HG03108 (cell line): ENCODE results near the gene MYO1C.
"Not testable (repeated sequence)": the region's sequence is repeated elsewhere in the genome, so short reads cannot be mapped to it uniquely, and the experiment has no call there.

Experiments used
- ATAC-seq: cut with Tn5 transposase; IDR thresholded peaks from one replicate; pipeline ENCODE4 v1.9.1; 2021; ENCODE audit warnings: moderate library complexity; ENCODE audit not compliant: unreplicated experiment

The MYO1C gene

DNA sequence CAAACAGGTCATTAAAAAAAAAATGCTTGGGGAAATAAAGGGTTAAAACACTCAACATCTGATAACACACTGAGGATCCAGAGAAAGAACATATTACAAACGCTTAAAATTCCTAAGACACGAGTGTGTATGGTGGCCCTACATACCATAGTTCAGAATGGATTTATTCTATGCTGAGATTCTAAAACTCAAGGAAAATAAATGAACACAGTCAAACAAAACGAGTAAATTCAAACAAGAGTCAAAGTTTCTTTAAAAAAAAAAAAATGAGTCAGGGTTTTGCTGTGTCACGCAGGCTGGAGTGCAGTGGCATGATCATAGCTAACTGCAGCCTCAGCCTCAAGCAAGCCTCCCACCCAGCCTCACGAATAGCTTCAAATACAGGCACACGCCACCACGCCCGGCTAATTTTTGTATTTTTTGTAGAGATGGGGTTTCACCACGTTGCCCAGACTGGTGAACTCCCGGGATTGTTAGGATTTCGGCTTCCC, 53.8 kb downstream of the MYO1C start:
- ATAC-seq, result no peak

DNA sequence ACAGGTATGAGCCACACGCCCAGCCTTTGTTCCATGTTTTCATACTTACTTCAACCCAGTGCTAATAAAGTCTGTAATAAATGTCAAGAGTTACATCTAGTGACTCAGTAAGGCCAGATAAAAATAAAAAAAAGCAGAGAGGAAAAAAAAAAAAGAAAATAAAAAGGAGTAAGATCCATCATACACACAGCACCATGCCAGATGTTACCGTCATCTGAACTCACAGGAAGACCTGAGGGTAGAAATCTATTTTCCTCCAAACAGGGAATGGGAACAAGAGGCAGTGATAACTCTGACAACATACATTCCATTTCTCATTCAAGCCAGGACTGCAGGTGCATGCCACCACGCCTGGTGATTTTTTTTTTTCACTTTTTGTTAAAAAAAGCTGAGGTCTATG, 57.2 kb downstream of the MYO1C start:
- ATAC-seq, result no peak

DNA sequence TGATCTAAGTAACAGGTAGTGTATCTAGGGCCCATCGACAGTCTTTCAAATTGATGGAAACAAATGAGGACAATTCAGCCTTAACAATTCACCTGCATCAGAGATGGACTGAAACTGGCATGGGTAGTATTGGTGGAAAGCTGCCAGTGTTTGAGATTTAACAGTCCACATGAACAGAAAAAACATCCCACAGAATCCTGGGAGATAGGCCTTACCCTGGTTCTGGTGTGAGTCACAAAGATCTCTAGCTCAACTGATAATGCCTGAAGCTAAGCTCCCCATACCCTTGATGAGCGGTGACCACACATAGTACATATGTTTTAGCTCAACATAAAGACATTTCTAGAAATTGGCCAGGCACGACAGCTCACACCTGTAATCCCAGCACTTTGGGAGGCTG, 58.3 kb downstream of the MYO1C start:
- ATAC-seq, result no peak

DNA sequence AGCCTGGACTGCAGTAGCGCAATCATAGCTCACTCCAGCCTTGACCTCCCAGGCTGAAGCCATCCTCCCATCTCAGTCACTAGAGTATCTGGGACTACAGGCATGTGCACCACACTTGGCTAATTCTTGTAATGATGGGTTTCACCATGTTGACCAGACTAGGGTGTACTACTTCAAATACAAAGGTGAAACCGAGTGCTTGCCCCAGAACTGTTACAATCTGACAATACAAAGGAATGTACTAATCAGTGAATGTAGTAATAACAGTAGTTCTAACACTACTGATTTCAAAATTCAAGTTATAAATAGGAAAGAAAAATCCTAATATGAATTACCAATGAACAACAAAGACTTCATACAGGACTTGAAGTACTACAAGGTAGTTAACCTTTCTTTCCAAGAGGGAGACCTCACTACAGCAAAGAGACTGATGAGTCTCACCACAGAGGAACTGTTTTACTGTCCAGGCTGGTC, 60.8 kb downstream of the MYO1C start:
- no peak for ATAC-seq

DNA sequence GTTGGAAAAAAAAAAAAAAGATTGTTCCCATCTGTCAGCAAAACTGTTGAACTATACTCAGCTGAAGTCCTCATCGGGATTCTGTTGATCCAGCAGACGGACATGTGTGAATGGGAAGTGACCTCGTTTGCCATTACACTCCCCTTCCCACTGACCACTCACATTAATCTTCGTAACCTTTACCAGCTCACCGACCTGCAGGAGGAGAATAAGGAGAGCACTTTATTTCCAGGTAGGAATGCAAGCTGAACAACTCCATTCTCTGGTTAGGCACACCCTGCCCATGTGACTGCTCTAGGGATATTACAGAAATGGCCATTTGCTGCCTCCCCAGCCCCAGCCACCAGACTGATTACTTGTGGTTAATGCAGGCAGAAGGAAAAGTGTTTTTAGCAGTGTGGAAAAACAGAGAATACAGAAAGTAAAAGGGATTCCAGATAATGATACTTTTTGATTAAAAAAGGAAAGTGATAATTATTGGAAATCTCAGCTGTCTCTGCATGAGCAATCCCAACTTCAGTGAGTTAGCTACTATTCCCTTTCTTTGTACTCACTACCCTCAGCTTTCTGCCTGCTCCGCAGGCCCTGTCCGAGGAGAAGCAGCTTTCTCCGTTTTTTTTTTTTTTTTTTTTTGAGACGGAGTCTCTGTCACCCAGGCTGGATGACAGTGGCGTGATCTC, 68.9 kb downstream of the MYO1C start:
- ATAC-seq, result no peak

DNA sequence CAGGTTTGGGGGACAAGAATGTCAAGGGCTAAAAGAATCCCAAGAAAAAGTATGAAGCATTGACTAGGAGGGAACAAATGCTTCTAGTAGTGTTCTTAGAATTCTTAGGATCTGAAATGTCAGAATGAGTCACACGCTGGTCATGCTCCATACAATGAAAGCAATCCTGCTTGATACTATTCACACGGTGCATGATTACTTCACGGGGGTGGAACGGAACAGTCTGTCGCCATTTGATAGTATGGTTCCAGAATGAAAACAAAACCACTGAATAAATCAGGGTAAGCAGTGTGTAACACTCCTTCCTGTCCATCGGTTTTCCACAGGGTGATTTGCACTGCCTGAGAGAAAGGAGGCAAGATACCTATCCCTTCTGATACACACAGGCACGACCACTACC, 69.6 kb downstream of the MYO1C start:
- no peak for ATAC-seq

DNA sequence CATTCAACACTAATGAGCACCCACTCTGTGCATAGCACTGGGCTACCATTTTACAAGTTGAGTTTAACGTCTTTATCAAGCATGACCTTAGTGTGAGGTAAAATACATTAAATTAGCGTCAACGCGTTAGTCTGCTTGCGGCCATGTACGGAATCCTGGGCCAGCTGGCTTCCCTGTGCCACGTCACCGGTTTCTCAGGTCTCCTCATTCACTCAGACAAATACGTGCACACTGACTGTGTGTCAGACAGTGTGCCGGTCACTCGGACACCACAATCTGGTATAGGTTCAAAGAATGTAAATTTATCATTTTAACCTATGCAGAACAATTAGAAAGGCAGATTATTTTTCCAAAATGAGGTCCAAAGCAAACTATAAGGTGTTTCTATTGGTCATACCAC, 71.0 kb downstream of the MYO1C start:
- ATAC-seq, result no peak

DNA sequence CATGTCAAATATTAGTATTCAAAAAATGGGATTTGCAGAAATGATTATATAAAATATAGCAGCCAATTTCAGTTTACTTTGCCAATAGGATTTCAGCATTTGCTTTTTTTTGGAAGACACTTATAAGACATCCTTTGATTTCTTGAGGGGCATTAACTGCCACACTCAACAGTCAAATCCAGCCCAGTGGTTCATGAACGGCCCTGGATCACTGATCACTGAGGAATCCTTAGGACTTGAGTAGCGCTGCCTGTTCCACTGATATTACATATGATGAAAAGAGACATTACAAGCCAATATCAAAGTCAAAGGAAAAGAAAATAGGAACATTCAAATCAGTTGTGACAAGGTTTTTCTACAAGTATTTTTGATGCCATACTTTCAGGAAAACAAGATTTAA, 71.5 kb downstream of the MYO1C start:
- no peak for ATAC-seq

DNA sequence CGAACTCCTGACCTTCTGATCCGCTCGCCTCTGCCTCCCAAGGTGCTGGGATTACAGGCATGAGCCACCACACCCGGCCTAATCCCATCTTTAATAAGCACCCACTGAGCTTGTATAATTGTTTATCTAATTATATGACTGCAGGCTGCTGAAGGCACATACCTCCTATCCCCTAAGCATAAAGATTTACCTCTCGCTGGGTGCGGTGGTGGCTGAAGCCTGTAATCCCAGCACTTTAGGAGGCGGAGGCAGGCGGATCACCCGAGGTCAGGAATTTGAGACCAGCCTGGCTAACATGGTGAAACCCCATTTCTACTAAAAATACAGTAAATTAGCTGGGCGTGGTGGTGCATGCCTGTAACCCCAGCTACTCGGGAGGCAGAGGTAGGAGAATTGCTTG, 72.3 kb downstream of the MYO1C start:
- ATAC-seq, result no peak

DNA sequence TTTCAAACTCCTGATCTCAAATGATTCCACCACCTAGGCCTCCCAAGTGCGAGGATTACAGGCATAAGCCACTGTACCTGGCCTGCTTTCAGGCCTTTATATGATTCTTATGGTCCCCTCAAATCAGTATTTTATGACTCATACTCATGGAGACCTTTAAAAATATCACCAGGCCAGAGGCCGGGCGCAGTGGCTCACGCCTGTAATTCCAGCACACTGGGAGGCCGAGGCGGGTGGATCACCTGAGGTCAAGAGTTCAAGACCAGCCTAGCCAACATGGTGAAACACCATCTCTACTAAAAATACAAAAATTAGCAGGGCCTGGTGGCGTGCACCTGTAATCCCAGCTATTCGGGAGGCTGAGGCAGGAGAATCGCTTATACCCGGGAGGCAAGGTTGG, 74.0 kb downstream of the MYO1C start:
- not testable (repeated sequence) for ATAC-seq

DNA sequence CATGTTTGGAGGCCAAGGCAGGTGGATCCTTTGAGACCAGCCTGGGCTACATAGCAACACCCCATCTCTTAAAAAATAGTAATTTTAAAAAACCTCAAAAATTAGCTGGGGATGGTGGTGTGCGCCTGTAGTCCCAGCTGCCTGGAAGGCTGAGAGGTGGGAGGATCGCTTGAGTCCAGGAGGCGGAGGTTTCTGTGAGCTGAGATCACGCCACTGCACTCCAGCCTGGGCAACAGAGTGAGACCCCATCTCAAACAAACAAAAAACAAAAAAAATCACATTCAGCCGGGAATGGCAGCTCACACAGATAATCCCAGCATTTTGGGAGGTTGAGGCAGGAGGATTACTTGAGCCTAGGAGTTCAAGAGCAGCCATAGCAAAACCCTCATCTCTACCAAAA, 76.1 kb downstream of the MYO1C start:
- ATAC-seq, result no peak

DNA sequence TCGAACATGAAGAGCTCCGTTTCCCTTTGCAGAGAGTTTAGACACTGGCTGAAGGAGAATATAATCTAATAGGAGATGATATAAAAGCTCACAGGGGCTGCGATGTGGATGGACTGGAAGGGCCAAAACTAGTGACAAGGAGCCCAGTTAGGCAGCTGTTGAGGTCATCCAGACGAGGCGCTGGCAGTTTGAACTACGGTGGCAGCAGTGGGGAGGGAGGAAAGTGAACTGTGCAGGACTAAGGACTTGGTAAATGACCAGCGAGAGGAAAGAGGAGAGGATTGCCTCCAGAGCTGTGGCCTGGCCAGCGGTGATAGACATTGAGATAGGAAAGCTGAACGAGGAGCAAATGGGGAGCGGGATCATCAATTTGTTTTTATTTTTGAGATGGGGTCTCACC, 77.9 kb downstream of the MYO1C start:
- ATAC-seq, result no peak
